DMS79 (cell line): Measurements from ENCODE around the gene IL24.

Experiments used
- DNase-seq: peaks from one replicate; lab custom pipeline; 2025; lab: John Stamatoyannopoulos, UW

IL24 gene

DNA sequence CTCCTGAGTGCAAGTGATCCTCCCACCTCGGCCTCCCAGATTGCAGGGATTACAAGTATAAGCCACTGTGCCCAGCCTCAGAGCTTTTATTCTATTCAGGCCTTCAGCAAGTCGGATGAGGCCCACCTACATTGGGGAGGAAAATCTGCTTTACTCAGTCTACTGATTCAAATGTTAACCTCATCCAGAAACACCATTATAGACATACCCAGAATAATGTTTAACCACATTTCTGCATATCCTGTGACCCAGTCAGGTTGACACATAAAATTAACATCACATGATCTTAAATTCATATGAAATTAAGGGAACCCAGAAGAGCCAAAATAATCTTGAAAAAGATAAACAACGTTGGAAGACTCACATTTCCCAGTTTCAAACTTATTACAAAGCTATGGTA lies 16.9 kb upstream of the IL24 start:
- DNase-seq: no peak

DNA sequence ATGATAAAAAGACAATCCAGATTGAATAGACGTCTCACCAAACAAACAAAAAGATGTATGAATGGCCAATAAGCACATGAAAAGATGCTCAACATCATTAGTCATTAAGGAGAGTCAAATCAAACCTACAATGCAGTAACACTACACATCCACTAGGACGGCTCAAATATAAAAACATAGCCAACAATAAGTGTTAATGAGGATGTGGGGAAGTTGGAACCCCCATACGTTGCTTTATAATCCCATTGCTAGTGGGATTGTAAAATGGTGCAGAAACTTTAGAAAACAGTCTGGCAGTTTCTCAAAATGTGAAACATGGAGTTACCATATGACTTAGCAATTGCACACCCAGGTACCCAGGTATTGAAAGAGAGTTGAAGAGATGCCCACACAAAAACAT lies 14.7 kb upstream of the IL24 start:
- DNase-seq: no peak

GRCh38 chr1:206883160-206883559 lies 14.1 kb upstream of the IL24 start:
- DNase-seq: no peak

DNA sequence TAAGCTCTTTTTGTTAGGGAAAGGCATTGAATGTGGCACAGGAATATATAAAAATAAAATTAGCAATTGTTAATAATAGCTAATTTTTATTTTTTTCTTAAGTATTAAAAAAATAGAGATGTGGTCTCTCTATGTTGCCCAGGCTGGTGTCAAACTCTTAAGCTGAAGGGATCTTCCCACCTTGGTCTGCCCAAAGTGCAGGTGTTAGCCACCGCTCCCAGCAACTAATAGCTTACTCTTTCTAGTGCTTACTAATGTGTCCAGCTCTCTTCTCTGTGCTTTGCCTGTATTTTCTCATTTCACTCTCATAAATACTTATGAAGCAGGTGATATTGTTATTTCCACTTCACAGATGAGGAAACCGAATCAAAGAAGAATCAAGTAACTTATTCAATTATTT lies 13.4 kb upstream of the IL24 start:
- no peak for DNase-seq

DNA sequence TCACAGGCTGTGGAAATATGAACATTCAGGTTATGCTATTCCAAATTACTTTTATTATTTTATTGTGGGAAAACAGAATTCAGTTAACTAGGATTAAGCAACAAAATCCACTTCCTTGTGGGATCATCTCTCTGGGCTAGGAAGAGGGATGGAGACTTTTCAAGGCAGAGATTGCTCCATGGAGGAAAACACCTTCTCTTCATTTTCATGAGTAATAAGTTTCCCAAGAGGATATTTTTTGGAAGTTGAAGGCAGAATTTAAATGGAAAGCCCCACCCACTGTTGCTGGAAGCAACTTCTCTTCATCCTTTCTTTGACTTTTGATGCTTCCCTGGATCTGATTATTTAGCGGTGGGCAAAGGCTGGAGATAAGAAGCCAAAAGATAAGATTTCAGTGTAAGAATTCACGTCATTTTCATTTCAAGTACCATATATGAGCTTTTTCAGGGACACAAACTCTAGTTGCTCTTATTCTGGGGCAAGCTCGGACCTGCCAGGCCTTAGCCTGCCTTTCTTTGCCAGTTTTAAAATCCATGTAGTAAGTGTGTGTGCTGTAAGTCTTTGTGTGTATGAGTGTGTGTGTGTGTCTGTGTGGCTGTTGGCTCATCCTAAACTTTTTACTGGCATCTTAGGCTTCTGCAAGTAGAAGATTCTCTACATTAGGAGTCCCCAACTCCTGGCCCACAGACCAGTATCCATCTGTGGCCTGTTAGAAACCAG lies 11.7 kb upstream of the IL24 start:
- peak; percentile 24 for DNase-seq

GRCh38 chr1:206886831-206887230 lies 10.4 kb upstream of the IL24 start:
- DNase-seq: no peak

DNA sequence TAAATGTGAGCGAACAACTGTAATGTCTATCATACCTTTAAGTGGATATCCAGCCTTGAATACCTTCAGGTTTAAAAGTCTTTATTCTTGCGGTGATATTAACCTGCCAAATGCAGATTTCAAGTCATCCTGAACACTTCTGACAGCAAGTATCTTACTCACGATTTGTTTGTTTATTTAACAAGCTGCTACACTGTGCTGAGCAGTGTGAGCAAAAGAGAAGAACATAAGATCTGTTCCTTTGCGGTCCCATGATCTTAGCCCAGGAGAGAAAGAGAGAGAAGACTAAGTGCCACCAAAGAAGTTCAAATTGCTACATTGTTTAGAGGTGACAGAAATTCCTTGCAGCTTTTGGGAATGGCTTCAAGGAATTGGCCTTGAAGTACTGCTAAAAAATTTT lies 9.5 kb upstream of the IL24 start:
- peak; percentile 63 for DNase-seq

DNA sequence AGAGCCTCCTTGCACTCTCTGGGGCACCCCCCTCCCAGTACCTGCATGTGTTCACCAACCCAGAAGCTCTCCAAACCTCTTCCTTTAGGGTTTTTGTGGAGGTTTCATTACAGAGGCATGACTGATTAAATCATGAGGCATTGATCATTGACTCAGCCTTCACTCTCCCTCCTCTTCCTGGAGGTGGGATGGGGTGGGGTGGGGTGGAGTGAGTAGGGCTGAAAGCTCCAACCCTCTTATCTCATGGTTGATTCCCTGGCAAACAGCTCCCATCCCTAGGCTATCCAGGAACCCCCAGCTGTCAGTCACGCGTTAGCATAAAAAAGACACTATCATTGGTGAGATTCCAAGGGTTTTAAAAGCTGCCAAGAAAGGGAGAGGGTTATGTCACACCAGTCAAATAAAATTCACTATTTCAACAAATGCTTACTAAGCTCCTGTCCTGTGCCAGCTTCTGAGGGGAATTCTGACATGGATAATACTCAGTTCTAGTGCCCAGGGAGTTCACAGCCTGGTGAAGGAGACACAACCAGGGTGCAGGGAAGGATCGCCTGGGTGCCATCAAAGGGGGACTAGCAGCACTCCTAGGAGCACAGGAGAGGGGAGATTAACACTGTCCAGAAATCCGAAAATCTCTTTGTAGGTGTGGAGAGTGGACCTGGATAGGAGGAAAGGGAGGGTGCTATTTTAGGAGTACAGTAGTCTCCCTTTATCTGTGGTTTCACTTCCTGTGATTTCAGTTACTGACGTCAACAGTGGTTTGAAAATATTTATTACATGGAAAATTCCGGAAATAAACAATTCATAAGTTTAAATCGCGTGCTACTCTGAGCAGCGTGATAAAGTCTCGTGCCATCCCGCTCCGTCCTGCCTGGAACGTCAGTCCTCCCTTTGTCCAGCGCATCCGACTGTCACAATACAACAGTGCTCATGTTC lies 6.8 kb upstream of the IL24 start:
- no peak for DNase-seq

GRCh38 chr1:206891412-206891811 lies 5.8 kb upstream of the IL24 start:
- DNase-seq: no peak

GRCh38 chr1:206892351-206892984 lies 4.8 kb upstream of the IL24 start:
- no peak for DNase-seq

DNA sequence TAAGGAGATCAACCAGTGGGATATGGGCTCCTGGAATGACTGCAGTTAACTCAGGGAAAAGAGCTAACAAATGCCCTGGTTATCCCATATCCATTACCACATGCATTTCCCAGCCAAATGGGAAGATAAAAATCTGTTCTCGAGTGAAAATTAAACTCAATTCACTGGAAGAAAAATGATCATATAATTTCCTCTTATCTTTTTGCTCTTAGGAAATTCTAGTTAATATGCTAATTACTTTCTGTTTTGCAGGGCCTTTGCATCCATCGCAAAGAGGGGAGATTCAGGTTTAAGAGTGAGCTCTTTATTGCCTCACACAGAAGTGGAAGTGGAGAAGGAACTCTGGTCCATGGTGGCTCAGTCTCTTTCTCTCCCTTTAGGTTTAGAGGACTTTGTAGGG lies 3.9 kb upstream of the IL24 start:
- DNase-seq: no peak

DNA sequence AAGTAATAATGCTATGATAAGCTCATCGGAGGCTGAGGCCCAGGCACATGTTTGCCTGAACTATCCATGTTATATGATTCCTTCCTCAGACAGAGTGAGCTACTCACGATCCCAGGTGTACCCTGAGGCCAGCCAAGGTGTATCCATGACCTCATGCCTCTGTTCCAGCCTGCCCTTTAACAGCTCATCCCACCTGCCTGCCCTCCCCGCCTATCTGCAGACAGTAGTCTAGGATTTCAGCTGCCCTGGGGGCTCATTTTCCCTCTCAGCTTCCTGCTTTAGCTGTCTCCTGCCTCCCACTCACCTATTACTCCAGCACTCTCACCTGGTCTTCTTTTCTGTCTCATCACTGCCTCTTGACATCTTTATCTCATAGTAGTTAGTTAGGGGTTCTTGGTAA lies 1.9 kb upstream of the IL24 start:
- peak; percentile 74 for DNase-seq

DNA sequence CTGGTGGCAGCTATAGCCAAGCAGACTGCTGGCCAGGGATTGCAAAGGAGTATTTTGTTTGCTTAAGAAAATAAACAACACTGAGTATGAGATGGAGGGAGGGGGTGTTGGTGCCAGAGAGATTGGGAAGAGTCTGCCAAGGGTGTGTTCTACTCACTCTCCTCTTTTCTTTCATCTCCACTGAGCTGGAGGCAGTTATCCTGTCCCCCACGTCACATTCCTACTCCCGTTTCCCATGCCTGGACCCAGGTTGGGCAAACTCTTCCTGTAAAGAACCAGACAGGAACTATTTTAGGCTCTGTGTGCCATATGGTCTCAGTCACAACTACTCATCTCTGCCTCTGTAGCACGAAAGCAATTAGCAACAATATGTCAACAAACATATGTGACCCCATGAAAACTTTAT lies 1.4 kb upstream of the IL24 start:
- DNase-seq: no peak

DNA sequence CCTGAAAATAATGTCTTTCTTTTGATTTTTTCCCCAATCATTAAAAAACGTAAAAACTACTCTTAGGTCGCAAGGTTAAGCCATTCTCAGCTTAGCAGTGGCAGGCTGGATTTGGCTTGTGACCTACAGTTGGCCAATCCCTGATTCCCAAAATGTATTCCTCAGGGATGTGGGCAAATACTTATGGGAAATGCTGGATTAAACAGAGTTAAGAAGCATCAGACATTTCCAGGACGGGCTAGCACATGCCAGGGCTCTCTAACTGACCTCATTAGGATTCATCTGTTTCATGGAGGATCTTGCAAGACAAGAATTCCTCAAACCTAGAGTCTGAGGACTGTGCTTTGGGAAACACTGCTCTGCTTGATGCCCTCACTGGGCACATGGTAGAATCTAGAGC lies 982 bp upstream of the IL24 start:
- DNase-seq: no peak

DNA sequence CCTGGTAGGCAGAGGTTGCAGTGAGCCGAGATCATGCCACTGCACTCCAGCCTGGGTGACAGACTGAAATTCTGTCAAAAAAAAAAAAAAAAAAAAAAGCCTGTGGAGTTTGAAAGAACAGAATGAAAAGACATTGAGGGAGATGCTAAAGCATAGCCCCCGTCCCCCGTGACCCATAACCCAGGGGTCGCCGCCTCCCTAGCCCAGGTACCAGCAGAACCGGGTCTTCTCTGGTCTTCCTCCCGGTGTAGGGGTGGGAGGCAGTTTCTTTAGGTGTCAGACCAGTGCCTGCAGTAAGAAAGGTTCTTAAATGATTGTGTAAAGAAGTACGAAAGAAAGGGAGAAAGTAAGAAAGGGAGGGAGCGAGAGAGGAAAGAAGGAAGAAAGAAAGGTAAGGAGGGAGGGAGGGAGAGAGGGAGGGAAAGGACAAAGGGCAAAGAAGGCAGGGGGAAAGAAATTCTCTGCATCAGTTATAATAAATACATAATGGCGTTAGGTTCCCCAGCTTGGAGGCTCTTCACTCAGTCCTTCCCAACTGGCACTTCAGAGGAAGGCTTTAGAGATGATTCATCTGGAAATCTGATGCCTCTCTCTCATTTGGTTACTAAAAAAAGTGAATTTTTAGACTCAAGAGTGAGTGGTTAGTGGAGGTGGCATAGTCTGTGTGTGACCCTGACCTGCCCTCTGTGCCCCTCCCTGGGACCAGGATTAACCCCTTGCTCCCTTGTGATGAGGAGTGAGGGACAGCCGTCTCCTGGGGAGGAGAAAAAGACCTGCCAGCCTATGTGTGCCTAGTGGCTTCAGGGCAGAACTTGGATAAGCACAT lies 1.1 kb downstream of the IL24 start:
- DNase-seq: peak; percentile 28

GRCh38 chr1:206898915-206899431 lies 1.7 kb downstream of the IL24 start:
- DNase-seq: no peak

- DNase-seq: no peak
These were observed 2.5 kb downstream of the IL24 start for GRCh38 chr1:206899717-206900116.

DNA sequence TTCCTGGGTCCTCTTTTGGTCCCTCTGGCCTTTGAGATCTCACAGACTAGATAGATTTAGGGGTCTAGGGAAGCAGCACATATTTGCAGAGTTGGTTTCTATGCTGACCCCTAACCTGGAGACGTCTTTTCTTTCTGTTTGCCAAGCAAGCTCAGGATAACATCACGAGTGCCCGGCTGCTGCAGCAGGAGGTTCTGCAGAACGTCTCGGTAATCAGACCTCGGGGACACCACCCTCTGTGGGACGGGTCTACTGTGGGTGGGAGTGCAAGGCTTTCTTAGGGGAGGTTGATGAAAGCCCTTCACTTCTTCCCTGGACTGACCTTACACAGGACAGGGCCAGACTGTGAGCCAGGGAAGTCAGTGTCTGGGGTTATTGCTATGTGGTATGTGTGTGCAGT lies 2.9 kb downstream of the IL24 start:
- DNase-seq: no peak

GRCh38 chr1:206901944-206902343 lies 4.7 kb downstream of the IL24 start:
- no peak for DNase-seq

DNA sequence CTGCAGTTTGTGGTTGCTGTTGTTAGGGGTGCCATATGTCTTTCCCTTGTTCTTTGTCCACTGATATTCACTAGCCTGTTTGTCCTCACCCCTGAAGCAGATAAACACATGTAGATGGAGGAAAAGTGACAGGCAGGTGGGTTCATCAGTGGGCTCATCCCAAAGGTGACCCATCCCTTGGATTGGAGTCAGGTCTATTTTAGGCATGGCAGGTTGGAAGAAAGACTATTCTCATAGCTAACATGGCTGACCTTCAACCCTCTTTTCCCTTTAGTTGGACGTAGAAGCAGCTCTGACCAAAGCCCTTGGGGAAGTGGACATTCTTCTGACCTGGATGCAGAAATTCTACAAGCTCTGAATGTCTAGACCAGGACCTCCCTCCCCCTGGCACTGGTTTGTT lies 5.5 kb downstream of the IL24 start:
- DNase-seq: no peak

- no peak for DNase-seq
These were observed 6.4 kb downstream of the IL24 start for GRCh38 chr1:206903687-206904086.
